GM18505 (cell line): ENCODE data around the gene LARP4B.

Experiments
- ATAC-seq: cut with Tn5 transposase; IDR thresholded peaks from one replicate; pipeline ENCODE4 v1.9.1; 2021; ENCODE audit not compliant: unreplicated experiment
- POLR2A ChIP-seq: IDR thresholded peaks from 4 replicates; pipeline ENCODE4 v1.6.1; 2011; ENCODE audit warnings: borderline replicate concordance; ENCODE audit not compliant: insufficient read depth, insufficient read length; ENCODE audit errors: extremely low read depth

Gene LARP4B

GRCh38 chr10:841535-841934, 90.0 kb downstream of the LARP4B start:
- TF ChIP-seq POLR2A = no peak
- no peak for ATAC-seq

- no peak for ATAC-seq
- TF ChIP-seq POLR2A = no peak
Observed at GRCh38 chr10:839550-840205, 91.8 kb downstream of the LARP4B start.

GRCh38 chr10:836782-837181, 94.7 kb downstream of the LARP4B start:
- ATAC-seq = no peak
- no peak for TF ChIP-seq POLR2A

GRCh38 chr10:834493-834892, 97.0 kb downstream of the LARP4B start:
- no peak for TF ChIP-seq POLR2A
- ATAC-seq = no peak

- no peak for ATAC-seq
- no peak for TF ChIP-seq POLR2A
Observed at GRCh38 chr10:829241-829640, 102.3 kb downstream of the LARP4B start.

GRCh38 chr10:828191-828590, 103.3 kb downstream of the LARP4B start:
- no peak for TF ChIP-seq POLR2A
- no peak for ATAC-seq

- no peak for ATAC-seq
Observed at GRCh38 chr10:824946-825345, 106.6 kb downstream of the LARP4B start.

GRCh38 chr10:824497-824896, 107.0 kb downstream of the LARP4B start:
- no peak for TF ChIP-seq POLR2A

More at GRCh38 chr10:824946-825345, 106.6 kb downstream of the LARP4B start:
- TF ChIP-seq POLR2A = no peak

GRCh38 chr10:822661-823367, 108.7 kb downstream of the LARP4B start:
- no peak for TF ChIP-seq POLR2A
- no peak for ATAC-seq

More at GRCh38 chr10:824497-824896, 107.0 kb downstream of the LARP4B start:
- ATAC-seq = no peak

- TF ChIP-seq POLR2A = no peak
- no peak for ATAC-seq
Observed at GRCh38 chr10:822197-822596, 109.3 kb downstream of the LARP4B start.

- ATAC-seq = no peak
- TF ChIP-seq POLR2A = no peak
Observed at GRCh38 chr10:821322-821721, 110.2 kb downstream of the LARP4B start.

- ATAC-seq = no peak
- TF ChIP-seq POLR2A = no peak
Observed at GRCh38 chr10:819816-820215, 111.7 kb downstream of the LARP4B start.

- TF ChIP-seq POLR2A = no peak
- no peak for ATAC-seq
Observed at GRCh38 chr10:819326-819725, 112.2 kb downstream of the LARP4B start.

- TF ChIP-seq POLR2A = no peak
- ATAC-seq = no peak
Observed at GRCh38 chr10:818526-819220, 112.8 kb downstream of the LARP4B start.

- ATAC-seq = no peak
- TF ChIP-seq POLR2A = no peak
Observed at GRCh38 chr10:818010-818409, 113.5 kb downstream of the LARP4B start.

- TF ChIP-seq POLR2A = no peak
- ATAC-seq = no peak
Observed at GRCh38 chr10:817371-817770, 114.1 kb downstream of the LARP4B start.
